ENCODE data around the gene SGCE. TPM values are rescaled to one million over a fixed set of nuclear protein-coding genes. Genes with fewer than 3 reads are reported as not detected.

The SGCE gene
- polyA plus RNA-seq, 1 experiment, result 76.1 TPM

GRCh38 chr7:94648731-94649130 is 7.2 kb downstream of the SGCE start:
- TF ChIP-seq, protein P1, sequence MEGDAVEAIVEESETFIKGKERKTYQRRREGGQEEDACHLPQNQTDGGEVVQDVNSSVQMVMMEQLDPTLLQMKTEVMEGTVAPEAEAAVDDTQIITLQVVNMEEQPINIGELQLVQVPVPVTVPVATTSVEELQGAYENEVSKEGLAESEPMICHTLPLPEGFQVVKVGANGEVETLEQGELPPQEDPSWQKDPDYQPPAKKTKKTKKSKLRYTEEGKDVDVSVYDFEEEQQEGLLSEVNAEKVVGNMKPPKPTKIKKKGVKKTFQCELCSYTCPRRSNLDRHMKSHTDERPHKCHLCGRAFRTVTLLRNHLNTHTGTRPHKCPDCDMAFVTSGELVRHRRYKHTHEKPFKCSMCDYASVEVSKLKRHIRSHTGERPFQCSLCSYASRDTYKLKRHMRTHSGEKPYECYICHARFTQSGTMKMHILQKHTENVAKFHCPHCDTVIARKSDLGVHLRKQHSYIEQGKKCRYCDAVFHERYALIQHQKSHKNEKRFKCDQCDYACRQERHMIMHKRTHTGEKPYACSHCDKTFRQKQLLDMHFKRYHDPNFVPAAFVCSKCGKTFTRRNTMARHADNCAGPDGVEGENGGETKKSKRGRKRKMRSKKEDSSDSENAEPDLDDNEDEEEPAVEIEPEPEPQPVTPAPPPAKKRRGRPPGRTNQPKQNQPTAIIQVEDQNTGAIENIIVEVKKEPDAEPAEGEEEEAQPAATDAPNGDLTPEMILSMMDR (IDR thresholded peaks at IDR 0.05; ENCODE audit: low read depth, low read length), result no peak
- H3K4me3 ChIP-seq (ENCODE audit: low read depth, low read length), result no peak overlapping the region
- no peak for DNase-seq (ENCODE audit: low read depth, low spot score)
- ChIA-PET POLR2A (no interaction called here), CTCF (interaction anchor here (1.0 kb wide), 1 partner anchor 11 kb away, joined by 3 read pairs; no protein-coding TSS in a partner anchor)
- H3K9me3 ChIP-seq (ENCODE audit: control insufficient read depth, insufficient read depth, low read length), result no peaks in the 10 kb centered on the region
- H3K27ac ChIP-seq (ENCODE audit: low read depth, low read length), result no peak overlapping the region
- H3K27me3 ChIP-seq (ENCODE audit: control insufficient read depth, insufficient read depth, low read length), result no peaks in the 10 kb centered on the region

- ChIA-PET CTCF (interaction anchor here (0.6 to 1.2 kb wide), 2 partner anchors 8 to 608 kb away, joined by 4 to 6 read pairs; partner anchors contain the start of gene SGCE), POLR2A (no interaction called here)
- H3K9me3 ChIP-seq (ENCODE audit: control insufficient read depth, insufficient read depth, low read length), result no peaks in the 10 kb centered on the region
- no peak overlapping the region for H3K27ac ChIP-seq (ENCODE audit: low read depth, low read length)
- TF ChIP-seq, protein P1 (IDR thresholded peaks at IDR 0.05; ENCODE audit: low read depth, low read length), result no peak
- H3K27me3 ChIP-seq (ENCODE audit: control insufficient read depth, insufficient read depth, low read length), result no peaks in the 10 kb centered on the region
- no peak overlapping the region for H3K4me3 ChIP-seq (ENCODE audit: low read depth, low read length)
- no peak for DNase-seq (ENCODE audit: low read depth, low spot score)
Observed at GRCh38 chr7:94647295-94647694, 8.6 kb downstream of the SGCE start.

DNA sequence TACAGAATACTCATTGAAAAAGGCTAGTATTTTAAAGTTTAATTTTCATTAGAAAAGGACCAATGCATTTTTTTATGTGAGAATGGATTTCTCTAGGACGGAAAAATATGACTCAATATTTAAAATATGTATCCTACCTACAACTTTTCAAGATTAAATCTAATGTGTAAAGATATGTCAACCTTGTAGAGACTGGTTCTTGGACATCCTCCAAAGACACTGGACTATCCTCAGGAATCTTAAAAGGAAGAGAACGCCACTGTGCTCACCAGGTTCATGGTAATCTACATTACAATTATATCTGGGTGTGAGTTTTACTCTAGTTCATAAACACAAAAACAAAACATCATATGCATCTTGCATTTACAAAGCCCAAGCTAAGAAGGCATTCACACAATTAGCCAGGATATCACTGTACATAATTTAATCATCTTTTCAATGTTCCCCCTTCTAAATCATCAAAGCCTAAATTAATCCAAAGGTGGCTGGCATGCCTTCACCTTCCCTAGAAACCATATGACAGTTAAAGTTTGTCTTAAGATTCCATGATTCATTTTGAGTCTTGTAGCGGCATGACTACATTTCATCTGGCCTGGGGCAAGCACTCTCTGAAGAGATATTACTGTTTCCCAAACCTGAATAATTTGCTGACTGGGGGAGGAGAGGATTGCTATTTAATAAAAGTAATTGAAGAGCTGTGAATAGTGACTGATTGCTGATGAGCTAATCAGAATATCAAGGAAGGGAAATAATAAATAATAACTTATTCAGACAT is 12.0 kb downstream of the SGCE start:
- POLR2A ChIA-PET, result no interaction called here
- no peak overlapping the region for H3K4me3 ChIP-seq (ENCODE audit: low read depth, low read length)

DNA sequence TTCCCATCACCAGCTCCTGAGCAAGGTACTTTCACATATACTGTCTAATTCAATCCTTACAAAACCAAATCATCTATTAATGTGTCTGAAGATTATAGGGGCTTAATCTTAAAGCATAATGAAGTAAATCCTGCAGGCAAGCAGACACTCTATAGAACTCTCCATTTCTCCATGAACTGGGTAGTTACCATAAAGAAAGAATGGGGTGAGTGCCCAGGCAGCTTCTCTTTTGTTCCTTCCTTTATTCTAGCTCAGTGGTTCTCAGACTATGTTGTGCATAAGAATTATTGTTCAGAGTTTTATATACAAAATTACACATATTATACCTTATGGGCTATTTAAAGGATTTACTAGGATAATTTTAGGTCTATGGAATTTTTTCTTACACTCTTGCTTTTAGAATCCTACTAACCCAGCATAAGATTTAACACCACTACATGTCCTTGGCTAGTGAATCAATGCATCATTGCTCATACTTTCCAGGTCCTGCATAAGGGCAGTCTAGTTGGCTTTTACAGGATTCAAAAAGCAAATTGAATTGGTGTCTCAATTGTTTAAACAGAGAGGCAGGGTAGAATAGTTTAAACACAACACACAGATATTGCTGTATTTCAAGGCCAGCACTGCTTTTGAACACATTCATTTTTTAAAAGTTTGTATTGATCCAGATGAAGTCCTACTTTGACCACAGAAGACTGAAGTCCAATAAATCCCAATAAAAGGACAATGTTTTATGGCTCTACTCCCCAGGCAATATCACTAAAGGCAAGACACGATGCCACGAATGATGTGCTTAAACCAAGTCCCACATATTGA is 12.9 kb downstream of the SGCE start:
- CTCF ChIA-PET, result interaction anchor here (2.0 kb wide), 1 partner anchor 13 kb away, joined by 13 read pairs; the partner anchor contains the start of gene SGCE
- Histone ChIP-seq H3K27ac (ENCODE audit: low read depth, low read length) (no peak overlapping the region), H3K9me3 (ENCODE audit: control insufficient read depth, insufficient read depth, low read length) (no peaks in the 10 kb centered on the region), H3K4me3 (ENCODE audit: low read depth, low read length) (no peak overlapping the region), H3K27me3 (ENCODE audit: control insufficient read depth, insufficient read depth, low read length) (no peaks in the 10 kb centered on the region)
- DNase-seq (ENCODE audit: low read depth, low spot score), result no peak
- POLR2A ChIA-PET, result no interaction called here
- TF ChIP-seq, protein P1 (IDR thresholded peaks at IDR 0.05; ENCODE audit: low read depth, low read length), result no peak

More for the DNA sequence above, 12.0 kb downstream of the SGCE start:
- no peak for DNase-seq (ENCODE audit: low read depth, low spot score)
- Histone ChIP-seq H3K9me3 (ENCODE audit: control insufficient read depth, insufficient read depth, low read length) (no peaks in the 10 kb centered on the region), H3K27ac (ENCODE audit: low read depth, low read length) (no peak overlapping the region), H3K27me3 (ENCODE audit: control insufficient read depth, insufficient read depth, low read length) (no peaks in the 10 kb centered on the region)
- TF ChIP-seq, protein P1 (IDR thresholded peaks at IDR 0.05; ENCODE audit: low read depth, low read length), result no peak
- CTCF ChIA-PET, result interaction anchor here (1.4 kb wide), 1 partner anchor 13 kb away, joined by 3 read pairs; no protein-coding TSS in a partner anchor

- H3K27me3 ChIP-seq (ENCODE audit: control insufficient read depth, insufficient read depth, low read length), result no peaks in the 10 kb centered on the region
- no peak overlapping the region for H3K27ac ChIP-seq (ENCODE audit: low read depth, low read length)
- H3K9me3 ChIP-seq (ENCODE audit: control insufficient read depth, insufficient read depth, low read length), result no peaks in the 10 kb centered on the region
- ChIA-PET CTCF (no interaction called here), POLR2A (no interaction called here)
- no peak overlapping the region for H3K4me3 ChIP-seq (ENCODE audit: low read depth, low read length)
- TF ChIP-seq, protein P1 (IDR thresholded peaks at IDR 0.05; ENCODE audit: low read depth, low read length), result no peak
- no peak for DNase-seq (ENCODE audit: low read depth, low spot score)
Observed at GRCh38 chr7:94639384-94639783, 16.5 kb downstream of the SGCE start.

All from AG04450 (cell line).